GM21528 (cell line): ENCODE data around the gene SMAD3.
A peak's percentile ranks its signal among the peaks of the same experiment; 100 is the strongest.
"Not testable (repeated sequence)": the region's sequence is repeated elsewhere in the genome, so short reads cannot be mapped to it uniquely, and the experiment has no call there.

ENCODE experiments used
- ATAC-seq: cut with Tn5 transposase; IDR thresholded peaks from one replicate; pipeline ENCODE4 v1.9.1; 2021; ENCODE audit warnings: mild to moderate bottlenecking, moderate library complexity; ENCODE audit not compliant: unreplicated experiment, low FRiP score

Gene SMAD3

DNA sequence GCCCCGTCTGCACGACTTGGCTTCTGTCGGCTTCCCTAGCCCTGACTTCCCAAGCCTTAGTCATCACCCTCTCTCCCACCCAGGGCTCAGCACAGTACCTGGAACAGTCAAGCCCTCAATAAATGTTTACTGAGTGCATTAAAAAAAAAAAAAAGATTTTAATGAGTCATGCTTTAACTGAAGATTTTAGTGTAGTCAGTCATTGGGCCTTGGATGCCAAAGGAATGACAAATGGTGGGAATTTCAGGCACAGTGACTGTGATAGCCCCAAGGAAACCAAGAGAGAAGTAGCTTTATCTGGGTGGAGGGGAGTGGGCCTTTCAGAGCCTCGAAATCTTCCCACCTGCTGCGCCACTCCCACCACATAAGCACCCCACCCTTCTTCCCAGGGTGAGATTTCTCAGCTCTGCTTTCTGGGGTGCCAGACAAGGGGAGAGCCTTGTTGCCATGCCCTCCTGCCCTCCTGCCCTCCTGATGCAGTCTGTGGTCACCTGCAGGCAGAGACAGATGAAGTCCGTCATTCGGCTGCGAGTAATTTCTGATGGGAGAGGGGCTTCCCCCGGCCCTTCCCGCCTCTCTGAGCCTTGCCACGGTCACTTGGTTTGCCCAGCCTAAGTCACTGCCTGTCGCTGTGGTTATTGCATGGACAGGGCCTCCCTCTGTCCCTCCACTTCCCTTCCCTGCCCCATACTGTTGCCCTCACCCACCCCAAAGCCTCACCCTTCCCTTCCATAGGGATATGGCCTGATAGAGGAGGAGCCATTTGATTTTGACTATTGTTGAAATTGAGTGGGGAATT, 41.8 kb downstream of the SMAD3 start:
- ATAC-seq = no peak

DNA sequence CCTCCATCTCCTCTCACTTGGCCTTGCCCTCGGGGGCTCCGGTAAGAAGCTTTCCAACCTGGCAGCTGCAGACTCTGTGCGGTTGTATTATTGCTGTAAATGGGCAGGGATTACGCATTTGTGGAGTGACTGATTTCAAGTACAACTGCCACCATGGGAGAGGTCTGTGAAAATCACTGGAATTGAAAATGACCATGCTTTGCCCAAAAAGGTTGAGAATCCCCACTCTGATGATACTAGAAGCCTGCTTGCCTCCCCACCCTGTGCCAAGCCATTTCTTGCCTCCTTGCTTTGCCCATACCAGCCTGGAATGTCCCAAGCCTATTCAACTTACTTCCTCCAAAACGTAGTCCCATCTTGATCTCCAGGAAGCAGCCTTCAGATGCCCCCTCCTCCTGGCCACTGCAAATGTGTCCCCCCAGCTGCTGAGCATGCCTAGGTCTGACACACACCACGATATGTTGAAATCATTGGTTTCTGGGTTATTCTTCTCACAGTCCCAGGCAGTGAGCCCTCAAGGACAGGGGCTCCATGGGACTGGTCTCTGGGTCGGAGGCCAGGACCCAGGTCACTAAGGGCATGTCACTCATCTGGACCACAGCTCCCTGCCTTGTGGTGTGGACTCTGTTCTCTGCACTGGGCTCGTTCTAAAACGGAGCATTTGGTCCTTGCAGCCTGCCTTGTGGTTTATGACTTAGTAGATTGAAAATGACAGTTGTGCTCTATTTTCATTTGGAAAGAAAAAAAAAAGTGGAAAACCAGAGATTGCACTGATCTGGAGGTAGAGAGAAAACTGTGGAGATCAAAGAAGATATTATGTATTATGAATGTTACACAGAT, 42.9 kb downstream of the SMAD3 start:
- no peak for ATAC-seq

DNA sequence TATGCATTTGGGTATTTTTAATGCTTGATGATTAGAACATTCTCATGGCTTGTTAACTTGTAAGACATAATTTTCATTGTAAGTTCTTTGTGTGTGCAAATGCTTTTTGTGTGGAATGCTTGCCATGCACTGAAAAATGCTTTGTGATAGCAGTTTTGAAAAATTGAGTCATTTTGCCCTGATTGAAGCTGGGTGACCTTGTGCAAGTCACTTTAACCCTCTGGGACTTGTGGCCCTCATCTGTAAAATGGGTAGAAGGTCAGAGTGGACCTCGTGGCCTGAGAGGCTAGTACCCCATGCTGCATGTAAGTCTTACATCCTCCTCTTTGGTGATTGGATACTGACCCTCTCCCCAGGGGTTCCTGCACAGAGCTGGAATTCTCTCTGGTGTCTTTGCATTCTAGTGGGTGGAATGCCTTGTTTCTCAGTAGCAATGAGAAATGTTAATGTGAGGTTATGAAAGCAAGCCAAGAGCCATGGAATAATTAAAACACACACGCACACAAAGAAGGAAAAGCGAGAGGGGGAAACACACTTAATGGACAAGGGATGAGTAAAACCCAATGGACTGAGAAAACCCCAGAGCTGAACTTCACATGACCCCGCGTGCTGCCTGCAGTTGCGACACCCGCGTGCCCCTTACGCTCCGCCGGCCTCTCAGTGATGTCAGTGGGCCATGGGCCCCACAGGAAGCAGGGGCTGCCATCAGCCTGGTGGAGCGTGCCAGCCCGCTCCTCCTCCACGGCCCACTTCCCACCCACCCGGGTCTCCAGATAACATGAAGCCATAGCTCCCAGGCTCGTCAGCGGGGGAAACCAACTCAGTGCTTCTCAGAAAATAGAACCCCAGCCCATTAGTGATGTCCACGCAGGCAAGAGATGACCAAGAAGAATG, 44.0 kb downstream of the SMAD3 start:
- ATAC-seq = no peak

DNA sequence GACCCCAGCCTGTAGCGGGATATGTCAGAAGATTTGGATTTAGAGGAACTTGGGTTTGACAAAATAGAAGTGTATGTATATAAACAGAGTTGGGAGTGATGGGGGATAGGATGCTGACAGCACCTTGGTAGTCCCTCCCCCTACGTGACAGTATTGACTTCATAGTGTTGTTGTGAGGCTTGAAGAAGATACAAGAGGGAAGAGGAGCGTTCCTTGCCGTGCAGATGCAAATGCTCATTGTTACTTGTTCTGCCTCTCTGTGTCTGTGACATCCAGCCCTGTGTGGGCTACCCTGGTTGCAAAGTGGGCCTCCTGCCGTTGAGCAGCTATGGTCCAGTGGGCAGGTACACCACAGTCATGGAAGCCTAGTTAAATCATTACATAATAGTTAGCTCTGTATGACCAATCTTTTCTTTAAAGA, 45.0 kb downstream of the SMAD3 start:
- ATAC-seq = peak; percentile 48

DNA sequence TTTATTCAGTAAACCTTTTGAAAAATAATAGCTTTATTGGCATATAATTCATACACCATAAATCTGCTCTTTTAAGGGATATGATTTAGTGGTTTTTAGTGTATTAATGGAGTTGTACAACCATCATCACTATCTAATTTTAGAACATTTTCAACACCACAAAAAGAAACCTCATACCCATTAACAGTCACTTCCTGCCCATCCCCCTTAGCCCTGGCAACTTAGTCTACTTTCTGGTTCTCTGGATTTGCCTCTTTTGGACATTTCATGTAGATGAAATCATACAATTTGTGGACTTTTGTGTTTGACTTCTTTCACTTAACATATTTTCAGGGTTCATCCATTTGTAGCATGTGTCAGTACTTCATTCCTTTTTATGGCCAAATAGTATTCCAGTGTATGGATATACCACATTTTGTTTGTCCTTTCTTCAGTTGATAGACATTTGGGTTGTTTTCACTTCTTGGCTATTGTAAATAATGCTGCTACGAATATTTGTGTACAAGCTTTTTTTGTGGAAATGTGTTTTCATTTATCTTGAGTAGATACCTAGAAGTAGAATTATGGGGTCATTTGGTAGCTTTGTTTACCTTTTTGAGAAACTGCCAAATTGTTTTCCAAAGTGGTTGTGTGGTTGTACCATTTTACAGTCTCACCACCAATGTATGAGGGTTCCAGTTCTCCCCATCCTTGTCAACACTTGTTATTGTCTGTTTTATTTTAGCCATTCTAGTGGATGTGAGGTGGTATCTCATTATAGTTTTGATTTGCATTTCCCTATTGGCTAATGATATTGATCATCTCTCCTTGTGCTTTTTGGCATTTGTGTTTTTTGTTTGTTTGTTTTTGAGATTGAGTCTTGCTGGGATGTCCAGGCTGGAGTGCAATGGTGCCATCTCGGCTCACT, 45.8 kb downstream of the SMAD3 start:
- no peak for ATAC-seq

DNA sequence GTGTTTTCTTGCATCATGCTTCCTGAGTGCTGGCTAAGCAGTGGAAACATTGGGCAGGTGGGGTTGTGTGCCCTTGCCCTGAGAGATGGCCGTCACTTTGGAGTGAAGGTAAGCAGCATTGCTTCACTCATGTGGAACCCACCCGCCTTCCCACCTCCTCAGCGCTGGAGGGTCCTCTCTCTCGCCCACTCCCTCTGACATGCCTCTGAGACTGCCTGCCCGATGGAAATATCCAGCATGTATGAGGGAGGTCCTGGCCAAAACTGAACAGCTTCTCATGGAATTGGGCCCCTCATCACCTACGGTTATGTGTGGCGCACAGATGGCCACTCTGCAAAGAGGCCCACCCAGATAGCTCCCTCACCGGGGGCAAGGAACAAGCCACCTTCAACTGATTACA, 48.6 kb downstream of the SMAD3 start:
- no peak for ATAC-seq

DNA sequence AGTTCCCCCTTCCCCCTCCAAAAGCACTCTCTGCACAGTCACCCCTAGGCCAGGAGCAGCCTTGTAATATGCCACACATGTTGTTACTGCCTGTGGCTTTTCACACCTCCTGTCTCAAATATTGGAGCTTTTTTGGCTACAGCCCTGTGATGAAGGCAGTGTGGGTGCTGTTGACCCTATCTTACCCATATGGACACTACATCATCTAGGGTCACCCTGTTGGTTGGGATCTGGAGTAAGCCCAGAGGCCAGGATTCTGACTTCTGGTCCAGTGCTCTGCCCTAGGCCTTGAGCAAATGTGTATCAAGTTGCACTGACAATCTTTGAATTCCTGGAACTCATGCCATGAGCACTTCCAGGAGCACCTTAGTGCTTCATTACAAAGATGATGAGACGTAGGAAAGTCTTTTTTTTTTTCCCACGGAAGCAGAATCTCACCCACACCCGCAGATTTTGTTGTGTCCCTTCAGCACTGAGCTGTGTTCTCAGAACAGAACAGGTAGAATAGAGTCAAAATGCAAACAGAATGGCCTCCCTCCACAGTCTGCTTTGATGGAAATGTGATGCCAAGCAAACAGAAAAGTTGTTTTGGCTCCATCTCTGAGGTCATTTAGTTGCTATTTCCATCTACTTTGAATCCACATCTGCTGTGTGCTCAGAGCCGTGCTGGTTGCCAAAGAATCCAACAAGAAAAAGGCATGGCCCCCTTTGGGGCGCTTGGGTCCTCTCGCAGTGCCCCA, 49.6 kb downstream of the SMAD3 start:
- no peak for ATAC-seq

DNA sequence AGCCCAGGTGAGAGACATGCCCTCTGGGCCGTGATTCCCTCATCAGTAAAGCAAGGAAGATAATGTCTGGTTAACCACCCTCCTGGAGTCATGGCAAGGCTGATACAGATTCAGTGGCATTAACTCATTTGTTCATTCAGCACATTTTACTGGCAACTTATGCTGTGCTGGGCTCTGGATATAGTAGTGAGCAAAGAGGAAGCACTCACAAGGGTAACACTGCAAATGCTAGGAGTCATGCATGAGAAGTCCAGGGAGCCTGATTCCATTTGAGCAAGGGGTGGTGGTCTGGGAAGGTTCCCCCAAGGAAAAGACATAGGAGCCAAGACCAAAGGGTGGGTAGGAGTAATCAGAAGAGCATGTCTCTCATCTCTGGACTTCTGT, 50.2 kb downstream of the SMAD3 start:
- ATAC-seq = no peak

DNA sequence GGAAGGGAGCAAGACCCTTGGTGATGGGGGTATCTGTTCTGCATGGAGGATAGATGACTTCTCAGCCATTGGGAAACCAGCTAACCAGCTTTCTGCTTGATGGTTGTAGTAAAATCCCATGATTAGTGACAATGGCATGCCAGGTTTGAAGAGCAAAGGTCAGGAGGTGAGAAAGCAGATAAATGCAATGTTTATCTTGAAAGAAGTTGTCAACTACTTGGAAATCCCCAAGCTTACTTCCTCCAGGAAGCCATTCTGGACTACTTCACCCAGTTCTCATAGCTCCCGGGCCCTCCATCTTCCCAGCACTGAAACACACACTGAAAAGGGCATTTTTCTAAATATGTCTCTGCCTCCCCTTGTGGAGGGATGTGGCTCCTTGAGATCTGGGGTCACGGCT, 51.3 kb downstream of the SMAD3 start:
- no peak for ATAC-seq

DNA sequence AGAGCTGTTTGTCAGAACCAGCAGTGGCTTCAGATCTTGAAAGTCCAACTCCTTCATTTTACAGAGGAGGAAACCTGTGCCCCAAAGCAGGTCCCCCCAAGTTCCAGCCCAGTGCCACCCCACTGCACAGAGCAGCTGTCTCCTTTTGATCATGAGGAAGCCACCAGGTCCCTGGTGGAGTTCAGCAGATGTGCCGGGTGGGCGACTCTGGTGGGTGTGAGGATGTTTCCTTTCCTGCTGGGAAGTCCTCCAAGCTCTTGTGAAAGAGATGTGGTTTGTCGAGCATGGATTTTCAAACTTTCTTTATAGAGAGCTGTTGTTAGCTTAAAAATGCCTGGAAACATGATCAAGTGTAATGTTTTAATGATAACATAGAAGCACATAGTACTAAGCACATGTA, 52.0 kb downstream of the SMAD3 start:
- no peak for ATAC-seq

DNA sequence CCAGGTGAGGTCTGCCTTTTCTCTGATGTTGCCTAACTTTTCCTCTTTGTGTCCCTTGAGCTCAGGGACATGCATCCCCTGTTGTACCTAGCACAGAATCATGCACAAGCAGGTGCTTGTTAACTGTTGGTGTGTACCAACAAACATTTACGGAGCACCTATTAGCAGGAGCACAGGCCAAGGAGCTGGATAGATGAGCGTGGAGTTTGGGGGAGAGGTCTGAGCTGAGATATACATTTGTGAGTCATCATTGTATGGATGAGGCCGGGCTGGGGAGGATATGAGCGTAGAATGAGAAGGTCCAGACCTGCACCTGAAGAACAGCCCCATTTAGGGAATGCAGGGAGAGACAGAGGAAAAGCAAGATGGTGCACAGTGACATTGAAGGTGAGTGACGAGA, 53.4 kb downstream of the SMAD3 start:
- no peak for ATAC-seq

DNA sequence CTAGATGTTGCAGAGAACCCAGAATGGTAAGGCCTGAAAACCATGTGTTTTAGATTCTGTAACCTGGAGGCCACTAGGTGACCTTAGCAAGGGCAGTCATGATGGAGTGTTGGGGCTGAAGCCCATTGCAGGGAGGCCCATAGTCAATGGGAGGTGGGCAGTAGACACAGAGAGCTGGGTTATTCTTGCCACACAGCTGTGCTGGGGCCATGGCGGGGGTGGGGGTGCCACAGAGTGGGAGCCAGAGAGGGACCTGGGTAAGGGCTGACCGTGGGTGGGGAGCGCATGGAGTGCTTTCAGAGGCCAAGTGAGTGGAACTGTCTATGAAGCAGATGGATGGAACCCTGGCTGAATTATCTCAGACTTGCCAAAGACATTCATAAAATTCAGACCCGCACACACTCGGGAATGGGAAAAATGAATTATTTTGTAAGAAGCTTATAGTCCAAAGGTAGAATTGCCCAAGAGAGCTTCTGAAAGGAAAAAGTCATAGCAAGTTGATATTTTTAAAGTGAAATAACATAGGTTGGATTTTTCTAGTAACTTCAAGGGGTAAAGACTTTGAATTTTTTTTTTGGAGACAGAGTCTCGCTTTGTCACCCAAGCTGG, 53.9 kb downstream of the SMAD3 start:
- no peak for ATAC-seq

DNA sequence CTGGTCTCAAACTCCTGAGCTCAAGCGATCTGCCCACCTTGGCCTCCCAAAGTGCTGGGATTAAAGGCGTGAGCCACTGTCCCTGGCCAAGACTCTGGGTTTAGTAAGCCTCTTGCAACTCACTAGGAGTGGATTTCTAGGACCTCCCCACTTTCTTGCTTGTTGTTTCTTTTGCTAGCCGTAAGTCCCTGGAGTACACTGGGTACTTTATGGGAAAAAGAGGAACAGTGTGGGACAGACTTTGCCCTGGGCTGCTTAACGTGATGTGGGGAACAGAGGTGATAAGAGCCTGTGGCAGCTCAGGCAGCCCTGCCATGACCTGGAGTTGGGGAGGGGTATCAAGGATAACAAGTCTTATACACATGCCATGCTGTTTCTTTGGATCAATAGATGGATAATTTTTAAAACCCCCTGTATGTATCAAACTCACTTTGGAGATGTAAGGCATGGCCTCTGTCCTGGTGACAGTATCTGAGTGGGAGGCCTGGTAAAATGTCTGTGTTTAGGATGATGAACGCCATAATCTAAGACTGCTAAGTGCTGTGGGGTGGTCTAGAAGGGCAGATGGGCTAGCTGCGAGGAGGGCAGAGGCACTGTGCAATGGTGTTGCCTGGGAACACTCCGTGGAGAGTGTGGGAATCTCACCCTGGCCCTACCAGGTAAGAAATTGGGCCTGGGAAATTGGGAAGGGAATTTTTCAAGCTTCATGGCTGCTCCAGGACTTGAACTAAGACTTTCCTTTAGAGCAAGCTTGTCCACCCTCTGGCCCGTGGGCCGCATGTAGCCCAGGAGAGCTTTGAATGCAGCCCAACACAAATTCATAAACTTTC, 54.8 kb downstream of the SMAD3 start:
- no peak for ATAC-seq

DNA sequence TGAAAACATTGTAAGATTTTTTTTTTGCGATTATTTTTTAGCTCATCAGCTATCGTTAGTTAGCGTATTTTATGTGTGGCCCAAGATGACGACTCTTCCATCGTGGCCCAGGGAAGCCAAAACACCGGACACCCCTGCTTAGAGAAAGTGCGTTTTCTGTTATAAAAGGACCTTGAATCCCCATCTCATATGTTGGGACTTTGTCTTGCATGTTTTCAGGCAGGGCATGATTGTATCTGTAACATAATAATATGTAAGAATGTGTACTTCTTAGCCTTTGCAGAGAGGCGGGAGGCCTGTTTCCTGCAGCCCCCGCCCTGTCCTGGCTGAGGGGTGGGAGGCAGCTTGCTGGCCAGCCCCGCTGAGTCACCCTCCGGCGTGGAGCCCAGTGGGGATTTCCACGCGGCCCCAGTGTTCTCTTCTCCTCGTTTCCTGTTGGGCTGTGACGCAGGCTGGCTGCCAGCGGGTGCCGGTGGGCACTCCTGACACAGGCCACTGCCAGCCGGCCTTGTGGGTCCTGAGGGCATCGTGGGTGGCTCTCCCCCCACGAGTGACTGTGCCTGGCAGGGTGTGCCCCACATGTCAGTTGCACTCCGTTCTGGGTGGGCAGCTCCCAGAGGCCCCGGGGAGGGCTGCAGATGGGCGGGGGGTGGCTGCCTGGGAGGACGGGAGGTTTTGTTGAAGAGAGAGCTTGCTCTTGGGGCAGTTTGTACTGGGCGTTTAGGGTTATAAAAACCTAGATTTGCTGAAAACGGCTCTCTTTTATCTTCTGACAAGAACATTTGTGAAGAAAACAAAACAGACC, 55.6 kb downstream of the SMAD3 start:
- no peak for ATAC-seq

DNA sequence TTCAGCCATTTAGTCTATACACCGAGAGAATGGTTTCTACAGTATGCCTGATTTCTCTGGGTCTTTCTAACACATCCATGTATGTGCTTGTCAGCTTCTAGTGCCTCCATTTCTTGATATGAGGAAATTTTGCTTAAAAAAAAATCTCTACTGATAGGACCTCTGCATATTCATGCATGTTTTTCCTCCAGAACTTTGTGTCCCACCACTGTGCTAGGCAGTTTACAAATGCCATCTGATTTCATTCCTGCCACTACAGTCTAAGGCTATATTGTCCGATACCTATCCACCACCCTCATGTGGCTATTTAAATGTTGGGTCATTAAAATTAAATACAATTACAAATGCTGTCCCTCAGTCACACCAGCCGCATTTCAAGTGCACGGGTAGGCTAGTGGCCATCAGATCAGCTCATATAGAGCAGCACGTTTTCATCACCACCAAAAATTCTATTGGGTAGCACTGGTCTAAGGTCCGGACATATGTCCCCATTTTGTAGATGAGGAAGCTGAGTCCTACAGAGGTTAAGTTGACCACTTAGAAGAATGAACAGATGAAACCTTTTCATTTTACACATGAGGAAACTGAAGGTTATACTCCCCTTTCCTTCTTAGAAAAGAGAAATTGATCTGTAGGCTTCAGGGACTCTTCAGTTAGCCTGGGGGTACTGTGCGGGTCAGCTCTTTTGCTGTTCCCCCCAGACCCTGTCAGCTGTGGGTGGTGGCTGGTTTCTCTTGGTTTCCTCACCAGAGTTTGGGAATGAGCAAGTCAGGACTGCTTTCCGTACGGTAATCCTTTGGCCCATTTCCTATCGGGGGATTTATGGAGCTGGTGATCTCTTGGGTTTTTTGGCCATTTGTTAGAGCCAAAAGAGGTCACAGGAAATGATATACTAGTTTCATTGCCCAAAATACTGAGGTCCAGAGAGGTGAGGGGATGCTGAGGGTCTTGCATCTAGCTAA, 56.5 kb downstream of the SMAD3 start:
- ATAC-seq = no peak

DNA sequence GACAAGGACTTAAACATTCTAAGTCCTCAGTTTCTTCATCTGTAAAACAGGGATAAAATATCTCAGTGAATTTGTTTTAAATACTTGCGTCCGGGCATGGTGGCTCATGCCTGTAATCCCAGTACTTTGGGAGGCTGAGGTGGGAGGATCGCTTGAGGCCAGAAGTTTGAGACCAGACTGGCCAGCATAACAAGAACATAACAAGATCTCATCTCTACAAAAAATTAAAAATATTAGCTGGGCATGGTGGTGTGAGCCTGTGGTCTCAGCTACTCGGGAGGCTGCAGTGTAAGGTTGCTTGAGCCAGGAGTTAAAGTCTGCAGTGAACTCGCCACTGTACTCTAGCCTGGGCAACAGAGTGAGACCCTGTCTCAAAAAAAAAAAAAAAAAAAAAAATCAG, 57.4 kb downstream of the SMAD3 start:
- ATAC-seq = not testable (repeated sequence)
